IMR-90 (cell line): ENCODE measurements around the gene AKAP17A. TPM values are rescaled to one million over a fixed set of nuclear protein-coding genes. Genes with fewer than 3 reads are reported as not detected.
A peak's percentile ranks its signal among the peaks of the same experiment; 100 is the strongest.

ENCODE experiments used
- ATAC-seq: fragments of 200-7000 bp; cut with Tn5 transposase; 2 replicates; pipeline ENCODE4 v1.9.1; 2020; ENCODE audit warnings: low read depth, mild to moderate bottlenecking, moderate library complexity
- BruUV-seq: library from RNA; stranded (reverse); fragments of 400-500 nt; replicated peaks from 2 replicates; lab custom pipeline; 2021; lab: Mats Ljungman, UMichigan
- CTCF ChIA-PET: fragments of 300-600 bp; formaldehyde crosslinking; extraction: SDS; loops from one replicate; lab custom pipeline; 2021; ENCODE audit warnings: antibody characterized with exemption; lab: Yijun Ruan, JAX
- POLR2A ChIA-PET: fragments of 300-600 bp; sonication (Branson Sonifier 250); formaldehyde crosslinking; loops from one replicate; lab custom pipeline; 2022; ENCODE audit warnings: antibody characterized with exemption; ENCODE audit not compliant: unreplicated experiment; lab: Charles Lee
- DNase-seq: peaks from one replicate; pipeline ENCODE4 v3.0.0; 2013
- H2AFZ ChIP-seq: replicated peaks from 2 replicates; pipeline ENCODE3; 2013; ENCODE audit warnings: low read length, mild to moderate bottlenecking; ENCODE audit not compliant: poor library complexity
- H2AK5ac ChIP-seq: 2 replicates; pipeline ENCODE4 v1.6.1; 2013; ENCODE audit warnings: low read depth, low read length, inconsistent platforms
- H2AK9ac ChIP-seq: replicated peaks from 2 replicates; pipeline ENCODE3; 2013; ENCODE audit warnings: mild to moderate bottlenecking, low read depth, low read length, moderate library complexity; ENCODE audit not compliant: poor library complexity
- H2BK120ac ChIP-seq: 2 replicates; pipeline ENCODE4 v1.6.1; 2013; ENCODE audit warnings: low read depth, low read length, inconsistent platforms
- H2BK15ac ChIP-seq: 3 replicates; pipeline ENCODE4 v1.6.1; 2013; ENCODE audit warnings: low read depth, low read length, inconsistent platforms
- H2BK20ac ChIP-seq: 2 replicates; pipeline ENCODE4 v1.6.1; 2013; ENCODE audit warnings: low read depth, mild to moderate bottlenecking, inconsistent platforms, low read length, moderate library complexity
- H2BK5ac ChIP-seq: 2 replicates; pipeline ENCODE4 v1.6.1; 2013; ENCODE audit warnings: mild to moderate bottlenecking, low read depth, low read length, inconsistent platforms; ENCODE audit not compliant: poor library complexity, severe bottlenecking
- H3K14ac ChIP-seq: replicated peaks from 2 replicates; pipeline ENCODE4 v1.6.1; 2013; ENCODE audit warnings: low read depth, low read length, inconsistent platforms
- H3K18ac ChIP-seq: 2 replicates; pipeline ENCODE4 v1.6.1; 2013; ENCODE audit warnings: low read depth, low read length, control low read depth
- H3K23ac ChIP-seq: 2 replicates; pipeline ENCODE4 v1.6.1; 2013; ENCODE audit warnings: low read depth, low read length, inconsistent platforms
- H3K27ac ChIP-seq: 2 replicates; pipeline ENCODE4 v1.5.1; 2013; ENCODE audit warnings: mild to moderate bottlenecking, control low read depth, low read length; ENCODE audit not compliant: insufficient read depth
- H3K27me3 ChIP-seq: 2 replicates; pipeline ENCODE4 v1.6.1; 2013; ENCODE audit warnings: low read length; ENCODE audit not compliant: control insufficient read depth, insufficient read depth
- H3K36me3 ChIP-seq: 2 replicates; pipeline ENCODE4 v1.6.1; 2013; ENCODE audit warnings: low read length, mixed read lengths; ENCODE audit not compliant: control insufficient read depth, insufficient read depth
- H3K4ac ChIP-seq: 2 replicates; pipeline ENCODE4 v1.6.1; 2013; ENCODE audit warnings: low read depth, low read length, inconsistent platforms
- H3K4me1 ChIP-seq: 2 replicates; pipeline ENCODE4 v1.6.1; 2013; ENCODE audit warnings: low read length, mixed read lengths; ENCODE audit not compliant: control insufficient read depth, insufficient read depth
- H3K4me2 ChIP-seq: 2 replicates; pipeline ENCODE4 v1.6.1; 2013; ENCODE audit warnings: low read depth, mild to moderate bottlenecking, control low read depth, low read length, moderate library complexity
- H3K4me3 ChIP-seq: 2 replicates; pipeline ENCODE4 v1.5.1; 2013; ENCODE audit warnings: low read depth, mild to moderate bottlenecking, control low read depth, low read length, moderate library complexity; ENCODE audit not compliant: insufficient read depth
- H3K56ac ChIP-seq: 2 replicates; pipeline ENCODE4 v1.6.1; 2013; ENCODE audit warnings: low read length, inconsistent platforms; ENCODE audit not compliant: insufficient read depth; ENCODE audit errors: extremely low read depth
- H3K79me1 ChIP-seq, 2 experiments: 2 replicates each; pipeline ENCODE4 v1.6.1; 2013; ENCODE audit warnings: low read length in 2 of 2, inconsistent platforms in 1 of 2, low read depth in 1 of 2
- H3K9ac ChIP-seq: 2 replicates; pipeline ENCODE4 v1.6.1; 2013; ENCODE audit warnings: low read depth, low read length, control low read depth
- H3K9me1 ChIP-seq: 2 replicates; pipeline ENCODE4 v1.6.1; 2013; ENCODE audit warnings: low read length, inconsistent platforms; ENCODE audit not compliant: insufficient read depth
- H3K9me3 ChIP-seq: 2 replicates; pipeline ENCODE4 v1.6.1; 2013; ENCODE audit warnings: low read length; ENCODE audit not compliant: control insufficient read depth, insufficient read depth
- H4K20me1 ChIP-seq: 2 replicates; pipeline ENCODE4 v1.6.1; 2013; ENCODE audit warnings: low read length, inconsistent platforms; ENCODE audit not compliant: insufficient read depth
- H4K5ac ChIP-seq: 2 replicates; pipeline ENCODE4 v1.6.1; 2013; ENCODE audit warnings: mild to moderate bottlenecking, low read depth, low read length, control low read depth
- H4K8ac ChIP-seq, 2 experiments: 2 replicates each; pipeline ENCODE4 v1.6.1; 2013; ENCODE audit warnings: low read depth in 2 of 2, low read length in 2 of 2, control low read depth in 1 of 2, inconsistent platforms in 1 of 2
- H4K91ac ChIP-seq: 2 replicates; pipeline ENCODE4 v1.6.1; 2013; ENCODE audit warnings: low read depth, low read length, inconsistent platforms; ENCODE audit not compliant: insufficient read depth
- BHLHE40 ChIP-seq: fragments of 150-350 bp; IDR thresholded peaks from 2 replicates; pipeline ENCODE4 v1.6.1; 2016; ENCODE audit warnings: mild to moderate bottlenecking, low read depth, low read length
- CEBPB ChIP-seq: IDR thresholded peaks from 2 replicates; pipeline ENCODE4 v1.6.1; 2012; ENCODE audit warnings: low read depth, low read length, improper control_type of control experiment
- CTCF ChIP-seq: conservative IDR thresholded peaks from 2 replicates; pipeline ENCODE4 v1.5.1; 2012; ENCODE audit warnings: mild to moderate bottlenecking, low read depth, low read length, improper control_type of control experiment
- MAFK ChIP-seq: IDR thresholded peaks from 2 replicates; pipeline ENCODE4 v1.6.1; 2012; ENCODE audit warnings: low read depth, low read length, improper control_type of control experiment
- MAZ ChIP-seq: IDR thresholded peaks from 2 replicates; pipeline ENCODE4 v1.6.1; 2012; ENCODE audit warnings: low read depth, mild to moderate bottlenecking, low read length, improper control_type of control experiment, moderate library complexity, borderline replicate concordance
- MXI1 ChIP-seq: IDR thresholded peaks from 2 replicates; pipeline ENCODE4 v1.6.1; 2012; ENCODE audit warnings: low read depth, mild to moderate bottlenecking, low read length, moderate library complexity, borderline replicate concordance
- NFE2L2 ChIP-seq: fragments of 150-350 bp; IDR thresholded peaks from 2 replicates; pipeline ENCODE4 v1.6.1; 2016; ENCODE audit warnings: low read depth, mild to moderate bottlenecking, low read length
- POLR2A ChIP-seq: IDR thresholded peaks from 2 replicates; pipeline ENCODE4 v1.6.1; 2012; ENCODE audit warnings: mild to moderate bottlenecking, low read depth, low read length
- RAD21 ChIP-seq: IDR thresholded peaks from 2 replicates; pipeline ENCODE4 v1.6.1; 2012; ENCODE audit warnings: low read length, improper control_type of control experiment
- SMC3 ChIP-seq: fragments of 150-350 bp; IDR thresholded peaks from 2 replicates; pipeline ENCODE4 v1.6.1; 2016; ENCODE audit warnings: low read depth, mild to moderate bottlenecking, antibody characterized with exemption, low read length, moderate library complexity
- WGBS, 2 experiments: methylation state at CpG; one replicate each; pipeline versions ENCODE4 v1.1.5 to v1.1.7; 2013; ENCODE audit warnings: missing lambda C conversion rate in 2 of 2; ENCODE audit not compliant: insufficient read length in 1 of 2; ENCODE audit errors: extremely low coverage in 2 of 2; 5-methylcytosine and 5-hydroxymethylcytosine counted together
- dilution Hi-C: fragments of 300-500 bp; cut with HindIII; formaldehyde crosslinking; loops from one replicate; pipeline ENCODE4 v1.14.3; 2018; ENCODE audit warnings: low sequenced_read_pairs; ENCODE audit not compliant: unreplicated experiment
- in situ Hi-C: fragments of 300-500 bp; cut with MboI; formaldehyde crosslinking; loops from 3 replicates; pipeline ENCODE4 v1.14.3; 2019; ENCODE audit warnings: low sequenced_read_pairs, inconsistent platforms, mixed read lengths
- intact Hi-C: fragments of 100-400 bp; cut with micrococcal nuclease; formaldehyde crosslinking; loops from 2 replicates; pipeline ENCODE4 v1.10.0; 2022
- polyA plus RNA-seq, 3 experiments: library from polyadenylated mRNA; depleted of rRNA; stranded (reverse); fragments of >200 nt; gene quantifications; 2 replicates each; pipeline ENCODE4 v1.2.3, GENCODE V29; 2012; ENCODE audit warnings: low replicate concordance in 1 of 3
- total RNA-seq: library from RNA; depleted of rRNA; stranded (reverse); fragments of >200 nt; gene quantifications from 2 replicates; pipeline ENCODE4 v1.2.3, GENCODE V29; 2012
- TF ChIP-seq, protein P1 (sequence below): fragments of 150-350 bp; IDR thresholded peaks from 2 replicates; pipeline ENCODE4 v1.6.1; 2016; ENCODE audit warnings: low read depth, mild to moderate bottlenecking, low read length, moderate library complexity, borderline replicate concordance
- TF ChIP-seq, protein P2 (sequence below): fragments of 150-350 bp; IDR thresholded peaks from 2 replicates; pipeline ENCODE4 v1.6.1; 2017; ENCODE audit warnings: mild to moderate bottlenecking, antibody characterized with exemption, low read length, low read depth

The AKAP17A gene
- total and polyA plus RNA-seq, 2 of the 4 experiments (the other 2 are of a cell fraction): 9.0 to 23.7 TPM

DNA sequence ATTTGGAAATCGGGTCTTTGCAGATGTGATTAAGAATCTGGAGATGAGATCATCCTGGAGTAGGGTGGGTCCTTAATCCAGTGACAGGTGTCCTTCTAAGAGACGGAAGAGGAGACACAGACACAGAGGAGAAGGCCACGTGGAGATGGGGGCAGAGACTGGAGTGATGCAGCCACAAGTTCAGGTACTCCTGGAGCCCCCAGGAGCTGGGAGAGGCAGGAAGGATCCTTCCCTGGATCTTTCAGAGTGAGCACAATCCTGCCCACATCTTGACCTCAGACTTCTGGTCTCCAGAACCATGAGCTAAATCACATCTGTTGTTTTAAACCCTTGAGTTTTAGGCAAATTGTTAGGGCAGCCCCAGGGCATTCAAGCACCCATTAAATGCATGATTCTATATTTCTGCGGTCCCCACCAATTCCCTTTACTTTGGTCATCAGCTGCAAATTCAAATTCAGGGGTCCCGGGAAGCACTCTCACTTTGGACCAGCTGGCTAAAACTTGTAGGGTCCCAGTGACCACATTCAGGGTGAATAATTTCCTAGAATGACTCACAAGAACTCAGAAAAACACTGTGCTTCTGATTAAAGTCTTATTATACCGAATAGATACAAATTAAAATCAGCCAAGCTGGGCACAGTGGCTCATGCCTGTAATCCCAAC, 12.8 kb upstream of the AKAP17A start (continued):
- TF ChIP-seq MXI1 (no peak), RAD21 (no peak), MAZ (no peak)
- TF ChIP-seq, protein P1, sequence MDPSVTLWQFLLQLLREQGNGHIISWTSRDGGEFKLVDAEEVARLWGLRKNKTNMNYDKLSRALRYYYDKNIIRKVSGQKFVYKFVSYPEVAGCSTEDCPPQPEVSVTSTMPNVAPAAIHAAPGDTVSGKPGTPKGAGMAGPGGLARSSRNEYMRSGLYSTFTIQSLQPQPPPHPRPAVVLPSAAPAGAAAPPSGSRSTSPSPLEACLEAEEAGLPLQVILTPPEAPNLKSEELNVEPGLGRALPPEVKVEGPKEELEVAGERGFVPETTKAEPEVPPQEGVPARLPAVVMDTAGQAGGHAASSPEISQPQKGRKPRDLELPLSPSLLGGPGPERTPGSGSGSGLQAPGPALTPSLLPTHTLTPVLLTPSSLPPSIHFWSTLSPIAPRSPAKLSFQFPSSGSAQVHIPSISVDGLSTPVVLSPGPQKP: no peak

GRCh38 chrX:1581132-1581531, 10.3 kb upstream of the AKAP17A start:
- no peak overlapping the region for H3K9ac ChIP-seq
- no peak overlapping the region for H3K18ac ChIP-seq
- ChIA-PET POLR2A (no interaction called here), CTCF (no interaction called here)
- no peaks in the 10 kb centered on the region for H3K27me3 ChIP-seq
- no peak overlapping the region for H3K27ac ChIP-seq
- no peak overlapping the region for H3K56ac ChIP-seq
- no CpG with 5 or more reads among the region's 4 CpGs for WGBS, 2 experiments
- no peak overlapping the region for H2BK15ac ChIP-seq
- no peak overlapping the region for H2BK20ac ChIP-seq
- H2AK9ac ChIP-seq: no peak overlapping the region
- no peak overlapping the region for H3K4ac ChIP-seq
- H4K5ac ChIP-seq: no peak overlapping the region
- no peak overlapping the region for H2BK120ac ChIP-seq
- H3K23ac ChIP-seq: no peak overlapping the region
- H3K9me3 ChIP-seq: no peaks in the 10 kb centered on the region
- peak overlapping the region; percentile 65 for H2AFZ ChIP-seq
- H4K91ac ChIP-seq: no peak overlapping the region
- ATAC-seq: no peak
- H2BK5ac ChIP-seq: no peak overlapping the region
- H3K9me1 ChIP-seq: no peaks in the 10 kb centered on the region
- H3K4me1 ChIP-seq: no peaks in the 10 kb centered on the region
- no peak overlapping the region for H3K14ac ChIP-seq
- intact Hi-C loops (loop anchor here (1.0 kb wide), 1 partner anchor 127 kb away; no protein-coding TSS in a partner anchor), dilution Hi-C loops (no loop called here), in situ Hi-C loops (loop anchor here (25.0 kb wide), 1 partner anchor 119 kb away; the partner anchor contains the start of gene ASMTL)
- BruUV-seq: no TSS peak
- H2AK5ac ChIP-seq: no peak overlapping the region
- no peaks in the 10 kb centered on the region for H4K20me1 ChIP-seq
- H3K36me3 ChIP-seq: no peaks in the 10 kb centered on the region
- DNase-seq: no peak
- H3K79me1 ChIP-seq: no peaks in the 10 kb centered on the region
- H4K8ac ChIP-seq: no peak overlapping the region
- no peak overlapping the region for H3K4me3 ChIP-seq
- no peak overlapping the region for H3K4me2 ChIP-seq
- TF ChIP-seq CTCF: peak; percentile 29; the same call in 1 of the 2 replicates
- TF ChIP-seq NFE2L2: no peak
- TF ChIP-seq MAFK: no peak
- TF ChIP-seq POLR2A: no peak
- TF ChIP-seq BHLHE40: no peak
- TF ChIP-seq, protein P2, sequence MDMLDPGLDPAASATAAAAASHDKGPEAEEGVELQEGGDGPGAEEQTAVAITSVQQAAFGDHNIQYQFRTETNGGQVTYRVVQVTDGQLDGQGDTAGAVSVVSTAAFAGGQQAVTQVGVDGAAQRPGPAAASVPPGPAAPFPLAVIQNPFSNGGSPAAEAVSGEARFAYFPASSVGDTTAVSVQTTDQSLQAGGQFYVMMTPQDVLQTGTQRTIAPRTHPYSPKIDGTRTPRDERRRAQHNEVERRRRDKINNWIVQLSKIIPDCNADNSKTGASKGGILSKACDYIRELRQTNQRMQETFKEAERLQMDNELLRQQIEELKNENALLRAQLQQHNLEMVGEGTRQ: no peak
- no peak for TF ChIP-seq CEBPB
- 0 out of 2 replicates have a peak, but pooled peaks have one; percentile 9 for TF ChIP-seq RAD21
- no peak for TF ChIP-seq MXI1
- no peak for TF ChIP-seq SMC3
